K562 (cell line): ENCODE measurements around the gene EVA1A.

Experiments used
- ELF1 ChIP-seq: fragments of 200-800 bp; sonication (Bioruptor generic); IDR thresholded peaks from 2 replicates; pipeline ENCODE4 v1.6.1; 2016; ENCODE audit warnings: missing genetic modification characterization, missing compliant biosample characterization
- FIP1L1 ChIP-seq: fragments of 200-400 bp; formaldehyde crosslinking; IDR thresholded peaks from 2 replicates; pipeline ENCODE4 v1.6.1; 2018; ENCODE audit warnings: mild to moderate bottlenecking, low read depth, low read length; ENCODE audit not compliant: poor library complexity, severe bottlenecking
- MTA3 ChIP-seq: fragments of 450-650 bp; formaldehyde crosslinking; IDR thresholded peaks from 2 replicates; pipeline ENCODE4 v1.6.1; 2017; ENCODE audit warnings: mild to moderate bottlenecking, borderline replicate concordance
- RBBP5 ChIP-seq: fragments of 200-600 bp; sonication (generic); IDR thresholded peaks from 2 replicates; pipeline ENCODE4 v1.6.1; 2012; ENCODE audit warnings: borderline replicate concordance, mild to moderate bottlenecking, low read length, control low read depth, inconsistent platforms; ENCODE audit not compliant: insufficient read depth, poor library complexity, severe bottlenecking
- TAF1 ChIP-seq: IDR thresholded peaks from 2 replicates; pipeline ENCODE4 v1.6.1; 2011; ENCODE audit warnings: mild to moderate bottlenecking, low read length, moderate library complexity; ENCODE audit not compliant: insufficient read depth, control insufficient read depth, severe bottlenecking; ENCODE audit errors: extremely low read depth

DNA sequence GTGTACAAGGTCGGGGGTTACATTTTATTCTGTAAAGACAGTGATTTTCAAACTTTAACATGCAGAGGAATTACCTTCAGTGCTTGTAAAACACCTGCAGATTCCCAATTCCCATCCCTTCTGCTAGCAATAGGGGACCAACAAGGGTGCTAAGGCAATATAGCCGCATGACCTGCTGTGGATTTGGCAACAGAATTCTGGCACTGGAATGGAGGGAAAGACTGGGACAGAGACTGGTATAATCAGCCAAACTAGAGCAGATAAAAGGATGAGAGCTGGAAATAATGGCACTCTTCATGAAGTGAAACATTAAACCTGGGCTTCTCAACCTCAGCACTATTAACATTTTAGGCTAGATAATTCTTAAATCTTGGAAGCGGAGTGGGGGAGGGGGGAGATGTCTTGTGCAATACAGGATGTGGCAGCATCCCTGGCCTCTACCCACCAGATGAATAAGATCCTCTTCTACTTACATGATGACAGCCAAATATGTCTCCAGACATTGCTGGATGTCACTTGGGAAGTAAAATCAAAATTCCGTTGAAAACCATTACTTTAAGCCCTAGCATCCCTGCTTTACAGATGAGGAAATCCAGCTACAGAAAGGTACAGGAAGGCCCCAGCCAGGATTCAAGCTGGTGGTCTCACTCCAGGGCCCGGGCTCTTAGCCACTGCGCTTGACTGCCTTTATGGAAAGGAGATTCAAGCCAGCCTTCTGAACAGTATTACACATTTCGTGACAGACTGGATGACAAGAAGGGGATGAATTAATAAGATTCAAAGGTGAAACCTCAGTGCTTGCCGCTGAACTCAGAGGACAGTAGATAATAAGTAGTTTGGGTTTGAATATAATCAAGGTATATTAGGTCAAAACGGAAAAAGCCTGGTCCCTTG is 1.7 kb downstream of the EVA1A start:
- TF ChIP-seq ELF1 (tag) (no peak), MTA3 (no peak), FIP1L1 (no peak), TAF1 (no peak), RBBP5 (no peak)
